ENCODE results near the gene HNF4A. TPM values are rescaled to one million over a fixed set of nuclear protein-coding genes. Genes with fewer than 3 reads are reported as not detected.

Gene HNF4A
- total RNA-seq, 1 donor = not detected

GRCh38 chr20:44334709-44335108 lies 20.8 kb upstream of the HNF4A start:
- H3K4me3 ChIP-seq (ENCODE audit: low read depth, low read length) = no peak overlapping the region
- DNase-seq (ENCODE audit: low read depth) = no peak
- TF ChIP-seq CTCF (IDR thresholded peaks at IDR 0.05; ENCODE audit: insufficient read depth, low read length) = no peak

- H3K4me3 ChIP-seq (ENCODE audit: low read depth, low read length) = no peak overlapping the region
- no peak for TF ChIP-seq CTCF (IDR thresholded peaks at IDR 0.05; ENCODE audit: insufficient read depth, low read length)
- no peak for DNase-seq (ENCODE audit: low read depth)
Measured at GRCh38 chr20:44335675-44336074, 19.8 kb upstream of the HNF4A start.

- H3K4me3 ChIP-seq (ENCODE audit: low read depth, low read length) = no peak overlapping the region
- no peak for TF ChIP-seq CTCF (IDR thresholded peaks at IDR 0.05; ENCODE audit: insufficient read depth, low read length)
Measured at GRCh38 chr20:44336086-44336485, 19.4 kb upstream of the HNF4A start.

GRCh38 chr20:44336725-44337380 lies 18.6 kb upstream of the HNF4A start, which contains the start of gene R3HDML:
Gene R3HDML, plus strand, starts transcription at chr20:44337043. Its CDS starts 115 bp downstream, at chr20:44337158.
- no peak within 1 kb of the TSS for H3K4me3 ChIP-seq (ENCODE audit: low read depth, low read length)
- no peak for TF ChIP-seq CTCF (IDR thresholded peaks at IDR 0.05; ENCODE audit: insufficient read depth, low read length)
- DNase-seq (ENCODE audit: low read depth) = no peak

More at GRCh38 chr20:44336086-44336485, 19.4 kb upstream of the HNF4A start:
- DNase-seq (ENCODE audit: low read depth) = no peak

GRCh38 chr20:44342248-44342647 lies 13.3 kb upstream of the HNF4A start:
- H3K4me3 ChIP-seq (ENCODE audit: low read depth, low read length) = no peak overlapping the region
- no peak for TF ChIP-seq CTCF (IDR thresholded peaks at IDR 0.05; ENCODE audit: insufficient read depth, low read length)
- peak; percentile 12 for DNase-seq (ENCODE audit: low read depth)

GRCh38 chr20:44343162-44343675 lies 12.3 kb upstream of the HNF4A start:
- TF ChIP-seq CTCF (IDR thresholded peaks at IDR 0.05; ENCODE audit: insufficient read depth, low read length) = no peak
- DNase-seq (ENCODE audit: low read depth) = no peak
- H3K4me3 ChIP-seq (ENCODE audit: low read depth, low read length) = no peak overlapping the region
